Measurements from ENCODE around the gene KDM6A. TPM values are rescaled to one million over a fixed set of nuclear protein-coding genes. Genes with fewer than 3 reads are reported as not detected.

Gene KDM6A
- total RNA-seq, 4 donors from 2014 or later = 42.5 to 163 (median 91.8) TPM

DNA sequence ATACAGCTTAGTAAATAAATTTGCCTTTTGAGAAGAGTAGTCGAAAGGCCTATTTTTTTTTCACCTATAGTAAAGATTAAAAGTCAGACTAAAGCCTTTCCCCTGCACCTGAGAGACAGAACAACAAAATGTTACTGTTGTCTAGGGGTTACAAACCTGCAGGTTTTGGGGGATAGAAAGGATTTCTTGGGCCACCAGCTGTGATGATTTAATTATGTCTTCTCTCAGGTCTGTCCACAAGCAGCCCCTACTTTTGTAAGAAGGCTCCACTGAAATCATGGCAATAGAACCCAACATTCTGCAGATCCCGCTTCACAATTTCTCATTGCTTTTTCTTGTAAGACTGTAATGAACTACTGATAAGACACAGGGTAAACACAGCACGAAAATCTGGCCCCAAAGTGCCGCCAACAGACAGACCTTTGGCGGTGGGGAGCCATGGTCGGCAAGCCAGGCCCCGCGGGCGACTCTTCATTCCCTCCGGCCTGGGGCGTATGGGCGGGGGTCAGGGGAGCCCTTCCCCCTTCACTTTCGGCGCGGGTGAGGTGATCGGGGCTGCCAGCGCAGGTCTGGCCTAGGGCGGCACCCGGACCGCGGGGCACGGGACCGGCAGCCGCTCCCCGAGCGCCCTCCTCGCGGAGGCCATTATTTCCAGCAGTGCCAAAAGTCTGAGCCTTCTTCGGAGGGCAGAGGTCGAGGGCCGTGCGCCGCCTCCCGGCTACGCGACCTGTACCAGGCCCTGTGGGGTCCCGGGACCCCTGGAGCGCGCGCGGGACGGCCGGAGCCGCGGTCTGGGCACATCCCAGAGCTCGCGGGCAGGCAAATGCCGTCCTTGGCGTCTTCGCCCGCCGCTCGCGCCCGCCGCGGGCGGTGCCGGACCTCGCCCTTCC lies 812 bp upstream of the KDM6A start:
- 1% methylated on average over 52 of the region's 60 CpGs; no CpG with 5 or more reads in 1 of the 2 donors for WGBS, 2 donors (ENCODE audit: low coverage in 1 of 2)
- in situ Hi-C loops (cut with MboI; ENCODE audit: low pct_ligation_motif_present in 1 of 4, low pct_unique_long_range_greater_than_20kb in 1 of 4, low sequenced_read_pairs in 3 of 4) = no loop called here
- Histone ChIP-seq H3K27me3 (no peaks in the 10 kb centered on the region), H3K4me3 (peak overlapping the region; percentile 89 to 99 (median 96)), H3K36me3 (no peaks in the 10 kb centered on the region), H3K27ac (peak overlapping the region; percentile 98 to 100 (median 100)), H3K4me1 (peaks cover 4 to 23% (median 7%) of the 10 kb centered on the region in 4 donors), H3K9me3 (no peaks in the 10 kb centered on the region)
- TF ChIP-seq POLR2A (IDR thresholded peaks at IDR 0.05) = no peak
- TF ChIP-seq EP300 (IDR thresholded peaks at IDR 0.05; ENCODE audit: low read depth) = no peak
- no peak for TF ChIP-seq CTCF (IDR thresholded peaks at IDR 0.05)
- TF ChIP-seq POLR2AphosphoS5 (IDR thresholded peaks at IDR 0.05) = no peak
- intact Hi-C loops (cut with DNase I; ENCODE audit: low total_unique reads) = no loop called here
- peak; percentile 65 for DNase-seq

DNA sequence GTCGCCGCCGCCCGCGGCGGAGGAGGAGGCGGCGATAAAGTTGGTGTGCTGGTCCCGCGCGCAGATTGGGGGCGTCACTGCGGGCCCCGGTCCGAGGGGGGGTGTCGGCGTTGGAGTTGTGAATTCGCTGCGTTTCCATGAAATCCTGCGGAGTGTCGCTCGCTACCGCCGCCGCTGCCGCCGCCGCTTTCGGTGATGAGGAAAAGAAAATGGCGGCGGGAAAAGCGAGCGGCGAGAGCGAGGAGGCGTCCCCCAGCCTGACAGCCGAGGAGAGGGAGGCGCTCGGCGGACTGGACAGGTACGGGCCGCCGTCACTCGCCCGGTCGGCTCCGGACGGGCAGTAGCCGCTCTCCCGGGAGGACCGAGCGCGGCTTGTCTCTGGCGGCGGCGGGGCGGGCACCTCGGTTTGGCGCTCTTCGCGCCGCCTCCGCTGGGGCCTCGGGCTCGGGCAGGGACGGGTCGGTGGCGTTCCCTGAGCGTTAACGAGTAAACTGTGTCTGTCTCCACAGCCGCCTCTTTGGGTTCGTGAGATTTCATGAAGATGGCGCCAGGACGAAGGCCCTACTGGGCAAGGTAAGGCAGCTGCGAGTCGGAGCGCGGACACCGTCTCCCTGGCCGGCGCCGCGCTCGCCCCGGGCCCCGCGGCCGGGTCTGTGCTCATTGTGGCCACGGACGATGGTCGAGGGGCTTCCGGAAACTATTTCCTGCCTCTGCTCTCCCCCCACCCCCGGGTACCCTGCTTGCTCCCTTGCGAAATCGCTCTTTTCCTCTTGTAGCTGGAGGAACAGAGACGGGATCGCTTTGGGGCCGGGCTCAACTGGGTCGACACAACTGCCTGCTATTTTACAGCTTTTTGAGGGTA lies 658 bp downstream of the KDM6A start:
- WGBS, 2 donors (ENCODE audit: low coverage in 1 of 2) = 1% methylated on average over 81 of the region's 99 CpGs; no CpG with 5 or more reads in 1 of the 2 donors
- in situ Hi-C loops (cut with MboI; ENCODE audit: low pct_ligation_motif_present in 1 of 4, low pct_unique_long_range_greater_than_20kb in 1 of 4, low sequenced_read_pairs in 3 of 4) (no loop called here), intact Hi-C loops (cut with DNase I; ENCODE audit: low total_unique reads) (no loop called here)
- peaks cover 5 to 23% (median 10%) of the 10 kb centered on the region in 4 donors for H3K4me1 ChIP-seq
- TF ChIP-seq EP300 (IDR thresholded peaks at IDR 0.05; ENCODE audit: low read depth) (no peak), POLR2AphosphoS5 (IDR thresholded peaks at IDR 0.05) (peak in 1 of 3 donors; percentile 6), CTCF (IDR thresholded peaks at IDR 0.05) (peak in 1 of 5 experiments; percentile 20), POLR2A (IDR thresholded peaks at IDR 0.05) (no peak)
- H3K36me3 ChIP-seq = no peaks in the 10 kb centered on the region
- no peaks in the 10 kb centered on the region for H3K9me3 ChIP-seq
- no peaks in the 10 kb centered on the region for H3K27me3 ChIP-seq
- H3K27ac ChIP-seq = peak overlapping the region; percentile 98 to 100 (median 100)
- H3K4me3 ChIP-seq = peak overlapping the region; percentile 89 to 97 (median 96)
- DNase-seq = peak; percentile 57

DNA sequence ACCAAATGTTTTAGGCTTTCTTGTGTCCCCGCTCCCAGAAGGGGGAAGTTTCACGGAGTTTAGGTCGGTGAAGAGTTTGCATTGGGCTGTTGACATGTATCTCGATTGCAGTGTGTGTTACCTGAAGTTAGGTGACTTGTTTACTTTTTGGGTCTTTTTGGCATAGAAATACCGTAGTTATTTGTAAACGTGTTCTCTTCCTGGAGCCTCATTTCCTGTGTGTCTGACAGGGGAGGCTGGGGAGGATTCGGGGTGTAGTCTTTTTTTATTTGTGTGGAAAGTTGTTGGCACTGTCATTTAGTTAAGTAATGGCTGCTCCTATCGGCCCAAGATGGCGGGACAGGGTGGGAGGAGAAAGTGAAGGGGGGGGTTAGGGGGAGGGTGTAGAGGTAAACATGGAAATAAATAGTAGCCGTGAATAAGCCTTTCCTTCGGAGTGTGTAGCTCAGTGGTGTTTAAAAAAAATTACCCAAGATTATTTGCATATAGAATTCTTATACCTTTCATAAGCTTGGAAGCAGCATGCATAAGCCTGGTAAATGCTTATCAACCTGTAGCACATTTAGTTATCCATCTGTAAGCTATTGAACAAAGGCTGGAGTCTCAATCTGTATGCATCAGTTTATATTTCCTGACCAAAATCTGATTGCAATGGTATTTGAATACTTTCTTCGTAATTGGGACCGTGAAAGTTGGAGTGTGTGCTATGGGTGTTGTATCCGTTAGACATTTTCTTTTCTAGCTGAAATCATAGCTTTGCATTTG lies 1.6 kb downstream of the KDM6A start:
- no peaks in the 10 kb centered on the region for H3K36me3 ChIP-seq
- peak overlapping the region; percentile 98 to 100 (median 100) for H3K27ac ChIP-seq
- in situ Hi-C loops (cut with MboI; ENCODE audit: low pct_ligation_motif_present in 1 of 4, low pct_unique_long_range_greater_than_20kb in 1 of 4, low sequenced_read_pairs in 3 of 4) (loop anchor here in 2 of 4 donors (25.0 kb wide), 1 partner anchor 188 kb away; no protein-coding TSS in a partner anchor), intact Hi-C loops (cut with DNase I; ENCODE audit: low total_unique reads) (no loop called here)
- H3K27me3 ChIP-seq = no peaks in the 10 kb centered on the region
- H3K4me1 ChIP-seq = peaks cover 5 to 23% (median 12%) of the 10 kb centered on the region in 4 donors
- no peak for TF ChIP-seq POLR2A (IDR thresholded peaks at IDR 0.05)
- no peak for TF ChIP-seq POLR2AphosphoS5 (IDR thresholded peaks at IDR 0.05)
- TF ChIP-seq CTCF (IDR thresholded peaks at IDR 0.05) = no peak
- no peak for TF ChIP-seq EP300 (IDR thresholded peaks at IDR 0.05; ENCODE audit: low read depth)
- peak; percentile 42 for DNase-seq
- H3K4me3 ChIP-seq = peak overlapping the region; percentile 89 to 97 (median 96)
- 0 to 1% methylated on average over 3 to 14 of the region's 14 CpGs for WGBS, 2 donors (ENCODE audit: low coverage in 1 of 2)
- no peaks in the 10 kb centered on the region for H3K9me3 ChIP-seq

Measured in transverse colon (tissue), 4 donors.